HUDEP-2 (cell line): Measurements from ENCODE around the gene BCL2.

Experiments
- DNase-seq, 76 experiments: peaks; one replicate each; lab custom pipeline; 2025; ENCODE audit not compliant: unreplicated experiment in 76 of 76; lab: John Stamatoyannopoulos, UW

BCL2 gene

GRCh38 chr18:63290166-63290820 is 29.3 kb downstream of the BCL2 start:
- DNase-seq = no peak

- DNase-seq = no peak
Observed at GRCh38 chr18:63288311-63288710, 31.3 kb downstream of the BCL2 start.

- no peak for DNase-seq
Observed at GRCh38 chr18:63287691-63288220, 31.8 kb downstream of the BCL2 start.

- DNase-seq = no peak
Observed at GRCh38 chr18:63286926-63287325, 32.6 kb downstream of the BCL2 start.

GRCh38 chr18:63284827-63285733 is 34.5 kb downstream of the BCL2 start:
- DNase-seq = no peak

- no peak for DNase-seq
Observed at GRCh38 chr18:63284173-63284799, 35.3 kb downstream of the BCL2 start.

- DNase-seq = no peak
Observed at GRCh38 chr18:63283305-63284094, 36.1 kb downstream of the BCL2 start.

- no peak for DNase-seq
Observed at GRCh38 chr18:63282793-63283192, 36.8 kb downstream of the BCL2 start.

GRCh38 chr18:63273222-63273927 is 46.2 kb downstream of the BCL2 start:
- no peak for DNase-seq

- no peak for DNase-seq
Observed at GRCh38 chr18:63272638-63273037, 46.9 kb downstream of the BCL2 start.

- DNase-seq = no peak
Observed at GRCh38 chr18:63271881-63272299, 47.7 kb downstream of the BCL2 start.

- DNase-seq = no peak
Observed at GRCh38 chr18:63271148-63271547, 48.4 kb downstream of the BCL2 start.

- no peak for DNase-seq
Observed at GRCh38 chr18:63267975-63268721, 51.4 kb downstream of the BCL2 start.

GRCh38 chr18:63266888-63267790 is 52.4 kb downstream of the BCL2 start:
- no peak for DNase-seq

GRCh38 chr18:63265326-63265725 is 54.2 kb downstream of the BCL2 start:
- DNase-seq = no peak

GRCh38 chr18:63264871-63265270 is 54.7 kb downstream of the BCL2 start:
- no peak for DNase-seq

GRCh38 chr18:63263444-63263843 is 56.1 kb downstream of the BCL2 start:
- DNase-seq = no peak
